Renal pelvis (tissue), 4 donors: ENCODE results near the gene MORN5. TPM values are rescaled to one million over a fixed set of nuclear protein-coding genes. Genes with fewer than 3 reads are reported as not detected.

ENCODE experiments used
- DNase-seq: peaks from one replicate; pipeline ENCODE4 v3.0.0-alpha.2; 2013
- polyA plus RNA-seq, 3 donors: library from polyadenylated mRNA; unstranded; fragments of 120-200 nt; gene quantifications; one replicate each; pipeline ENCODE4 v1.2.1, GENCODE V29; 2013; ENCODE audit not compliant: insufficient read length in 3 of 3

Gene MORN5
- polyA plus RNA-seq, 3 donors, result 2.6 to 4.1 (median 3.5) TPM

- DNase-seq, result no peak
These were observed 27.2 kb downstream of the MORN5 start for GRCh38 chr9:122186777-122187470.

- no peak for DNase-seq
These were observed 28.7 kb downstream of the MORN5 start for GRCh38 chr9:122188369-122188768.

DNA sequence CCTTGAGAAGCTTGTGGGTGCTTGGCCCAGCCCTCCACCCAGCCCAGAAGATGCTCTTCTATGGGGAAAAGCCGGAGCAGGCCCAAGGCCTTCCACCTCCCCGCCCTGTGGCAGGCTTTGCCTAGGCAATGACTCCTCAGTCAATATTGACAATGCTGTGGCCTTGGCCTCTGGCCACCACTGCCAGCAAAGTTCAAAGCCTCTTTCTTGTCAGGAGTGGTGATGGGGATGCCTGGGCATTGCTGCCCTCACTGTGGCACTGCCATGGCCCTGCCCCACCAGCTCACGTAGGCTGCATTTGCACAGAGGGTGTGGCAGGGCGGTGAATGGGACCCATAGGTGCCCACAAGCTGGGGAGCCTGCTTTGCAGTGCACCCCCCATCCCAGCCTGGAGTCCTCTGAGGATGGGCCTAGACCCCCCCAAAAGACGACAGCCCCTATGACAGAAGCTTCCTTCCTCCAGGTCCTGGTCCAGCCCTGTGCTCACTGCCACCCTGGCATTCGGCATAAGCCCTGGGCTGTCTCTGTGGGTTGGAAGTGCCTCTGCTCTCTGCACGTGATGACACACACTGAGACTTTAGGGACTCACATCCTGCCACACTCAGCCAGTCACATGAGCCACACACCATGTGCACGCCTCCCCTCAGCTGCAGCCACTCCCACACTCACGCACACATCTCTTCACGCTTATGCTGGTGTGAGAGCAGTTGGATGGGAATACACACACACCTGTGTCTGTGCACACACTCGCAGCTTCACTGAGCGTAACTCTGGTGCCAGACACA is 31.1 kb downstream of the MORN5 start:
- no peak for DNase-seq

- peak; percentile 28 for DNase-seq
These were observed 31.9 kb downstream of the MORN5 start for GRCh38 chr9:122191584-122191983.

- no peak for DNase-seq
These were observed 32.7 kb downstream of the MORN5 start for GRCh38 chr9:122192261-122192875.

DNA sequence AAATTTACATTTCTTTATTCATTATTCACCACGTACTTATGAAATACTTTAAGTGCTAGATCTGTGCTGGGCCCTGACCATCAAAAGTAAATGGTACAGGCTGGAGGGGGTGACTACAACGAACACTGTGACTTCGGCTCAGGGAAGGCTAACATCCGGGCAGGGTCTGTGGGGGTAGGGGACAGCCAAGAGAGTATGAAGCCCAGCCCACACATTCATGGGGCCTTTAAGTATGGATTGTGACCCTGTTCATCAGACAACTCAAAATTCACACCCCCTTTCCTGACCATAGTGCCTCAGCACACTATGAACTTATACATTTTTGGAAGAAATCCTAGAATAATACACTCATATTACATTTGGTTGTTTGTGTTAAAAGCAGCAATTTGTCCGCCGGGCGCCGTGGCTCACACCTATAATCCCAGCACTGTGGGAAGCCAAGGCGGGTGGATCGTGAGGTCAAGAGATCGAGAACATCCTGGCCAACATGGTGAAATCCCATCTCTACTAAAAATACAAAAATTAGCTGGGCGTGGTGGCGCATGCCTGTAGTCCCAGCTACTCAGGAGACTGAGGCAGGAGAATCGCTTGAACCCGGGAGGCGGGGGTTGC is 33.3 kb downstream of the MORN5 start:
- DNase-seq, result no peak

DNA sequence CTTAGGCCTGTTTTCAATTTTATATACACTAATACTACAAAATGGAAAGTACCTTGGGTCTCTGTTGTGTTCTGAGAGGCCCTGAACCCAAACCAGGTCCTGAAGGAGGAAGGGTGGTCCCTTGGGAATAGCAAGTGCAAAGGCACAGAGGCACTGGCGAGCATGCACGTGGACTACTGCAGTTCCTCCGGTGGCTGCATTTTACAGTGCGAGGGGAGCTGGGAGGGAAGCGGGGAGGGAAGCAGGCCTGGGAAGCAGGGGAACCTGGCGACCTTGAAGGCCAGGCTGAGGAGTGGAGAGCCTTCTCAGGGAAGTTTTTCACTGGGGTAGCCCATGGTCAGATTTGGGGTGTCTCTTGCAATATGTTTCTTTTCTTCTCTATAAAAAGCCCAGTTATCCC is 33.9 kb downstream of the MORN5 start:
- no peak for DNase-seq

DNA sequence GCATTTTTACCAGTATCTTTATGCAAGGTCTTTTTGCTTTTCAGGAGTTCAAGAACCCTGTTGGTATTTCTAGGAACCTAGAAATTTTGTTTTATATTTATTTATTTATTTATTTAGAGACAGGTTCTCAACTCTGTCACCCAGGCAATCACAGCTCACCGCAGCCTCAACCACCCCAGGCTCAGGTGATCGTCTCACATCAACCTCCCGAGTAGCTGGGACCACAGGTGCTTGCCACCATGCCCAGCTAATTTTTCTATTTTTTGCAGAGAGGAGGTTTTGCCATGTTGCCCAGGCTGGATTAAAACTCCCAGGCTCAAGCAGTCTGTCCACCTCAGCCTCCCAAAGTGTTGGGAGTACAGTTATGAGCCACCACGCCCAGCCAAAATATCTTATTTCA is 36.2 kb downstream of the MORN5 start:
- DNase-seq, result no peak

GRCh38 chr9:122197426-122197825 is 37.7 kb downstream of the MORN5 start:
- DNase-seq, result no peak

DNA sequence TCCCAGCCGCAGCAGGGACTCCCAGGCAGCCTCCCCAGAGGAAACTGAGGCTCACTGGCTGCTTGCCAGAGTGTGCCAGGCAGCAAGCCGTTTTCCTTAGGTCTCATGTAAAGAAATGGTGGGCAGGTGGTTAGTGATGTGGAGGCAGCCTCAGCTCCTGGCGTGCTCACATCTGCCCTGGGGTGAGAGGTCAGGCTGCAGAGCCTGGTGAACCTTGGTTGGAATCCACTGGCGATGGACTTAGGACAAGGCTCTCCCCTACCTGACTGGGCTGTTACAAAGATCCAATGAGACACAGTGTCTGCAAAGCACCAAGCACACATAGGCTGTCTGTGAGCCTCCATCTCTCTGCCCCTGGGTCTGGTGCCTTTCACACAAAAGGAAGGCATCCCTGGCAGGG is 38.2 kb downstream of the MORN5 start:
- no peak for DNase-seq

GRCh38 chr9:122200960-122201595 is 41.4 kb downstream of the MORN5 start:
- DNase-seq, result no peak

- no peak for DNase-seq
These were observed 41.9 kb downstream of the MORN5 start for GRCh38 chr9:122201641-122202040.

- DNase-seq, result no peak
These were observed 42.4 kb downstream of the MORN5 start for GRCh38 chr9:122202111-122202510.

GRCh38 chr9:122204055-122204454 is 44.3 kb downstream of the MORN5 start:
- DNase-seq, result no peak

- DNase-seq, result no peak
These were observed 44.8 kb downstream of the MORN5 start for GRCh38 chr9:122204491-122204890.

- DNase-seq, result no peak
These were observed 45.5 kb downstream of the MORN5 start for GRCh38 chr9:122205176-122205575.

- no peak for DNase-seq
These were observed 46.7 kb downstream of the MORN5 start for GRCh38 chr9:122206118-122207046.

DNA sequence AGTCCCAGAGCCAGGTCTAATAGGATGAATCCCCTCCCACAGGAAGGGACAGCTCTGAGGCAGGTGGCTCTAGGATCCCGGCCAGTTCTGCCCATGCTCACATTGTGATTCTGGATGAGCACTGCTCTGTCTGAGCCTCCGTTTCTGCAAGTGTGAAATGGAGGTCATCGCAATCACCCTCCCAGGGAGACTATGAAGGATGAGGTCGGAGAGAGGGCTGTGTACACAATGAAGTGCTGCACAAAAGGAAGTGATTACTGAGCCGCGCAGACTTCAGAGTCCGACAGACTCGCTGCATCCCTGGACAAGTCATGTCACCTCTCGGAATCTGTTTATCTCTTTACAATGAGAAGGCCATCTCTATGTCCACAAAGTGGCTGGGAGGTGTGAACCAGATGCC is 47.4 kb downstream of the MORN5 start:
- DNase-seq, result no peak

DNA sequence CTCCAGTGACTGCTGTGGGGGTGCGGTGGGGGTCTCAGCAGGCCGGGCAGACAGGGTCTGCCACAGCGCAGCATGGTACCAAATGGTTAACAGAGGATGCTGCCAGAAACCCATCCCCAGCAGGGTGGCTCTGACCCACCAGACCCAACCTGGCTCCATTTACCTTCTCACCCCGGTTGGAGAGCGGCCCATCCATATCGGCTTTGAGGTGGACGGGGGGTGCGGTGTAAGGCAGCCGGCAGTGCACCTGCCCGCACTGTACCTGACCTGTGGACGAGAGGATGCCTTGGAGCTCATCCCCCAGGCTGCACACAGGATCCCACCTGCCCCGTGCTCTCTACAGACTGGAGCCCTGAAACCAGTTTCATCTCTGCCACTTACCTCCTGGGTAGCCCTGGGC is 49.7 kb downstream of the MORN5 start:
- DNase-seq, result no peak

GRCh38 chr9:122212473-122213004 is 52.8 kb downstream of the MORN5 start:
- no peak for DNase-seq

GRCh38 chr9:122213102-122213588 is 53.4 kb downstream of the MORN5 start:
- no peak for DNase-seq
